HG03066 (cell line): ENCODE data around the gene ZDHHC14.
A peak's percentile ranks its signal among the peaks of the same experiment; 100 is the strongest.
"Not testable (repeated sequence)": the region's sequence is repeated elsewhere in the genome, so short reads cannot be mapped to it uniquely, and the experiment has no call there.

Source experiments
- ATAC-seq: cut with Tn5 transposase; IDR thresholded peaks from one replicate; pipeline ENCODE4 v1.9.1; 2021; ENCODE audit warnings: low read depth; ENCODE audit not compliant: unreplicated experiment

The ZDHHC14 gene

GRCh38 chr6:157379656-157380457, 1.1 kb upstream of the ZDHHC14 start:
- ATAC-seq: peak; percentile 72

DNA sequence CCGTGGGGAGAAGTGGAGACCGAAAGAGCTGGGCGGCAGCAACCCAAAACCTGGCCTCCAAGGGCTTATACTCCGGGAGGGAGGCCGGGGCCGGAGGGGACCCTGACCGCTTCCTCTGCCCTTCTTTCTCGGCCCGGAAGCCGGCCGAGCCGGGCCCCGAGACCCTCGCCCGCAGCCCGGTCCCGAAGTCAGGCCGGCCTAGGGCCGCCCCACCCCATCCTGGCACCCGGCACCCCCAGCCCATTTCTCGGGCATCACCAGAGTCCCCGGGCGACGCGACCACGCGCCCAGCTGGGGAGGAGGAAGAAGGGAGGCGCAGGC, 572 bp upstream of the ZDHHC14 start:
- ATAC-seq: peak; percentile 6

GRCh38 chr6:157381631-157382621, 936 bp downstream of the ZDHHC14 start:
- ATAC-seq: peak; percentile 21

DNA sequence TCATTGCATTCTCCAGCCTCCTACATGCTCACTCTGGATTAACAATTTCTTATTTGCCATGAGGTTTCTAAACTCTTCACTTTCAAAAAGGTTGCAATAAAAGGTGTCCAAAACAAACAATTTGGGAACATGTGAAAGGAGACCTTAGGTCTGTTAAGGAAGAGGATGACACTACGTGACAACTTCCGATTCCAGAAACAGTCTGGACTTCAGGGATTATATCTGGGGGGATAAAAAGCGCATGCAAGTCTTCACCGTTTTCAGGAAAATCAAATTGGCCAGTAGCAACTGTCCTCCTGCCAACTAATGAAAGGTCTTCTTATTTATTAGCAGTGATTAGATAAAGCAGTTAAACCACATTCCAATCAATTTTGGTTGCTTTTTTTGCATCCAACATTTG, 1.8 kb downstream of the ZDHHC14 start:
- no peak for ATAC-seq

DNA sequence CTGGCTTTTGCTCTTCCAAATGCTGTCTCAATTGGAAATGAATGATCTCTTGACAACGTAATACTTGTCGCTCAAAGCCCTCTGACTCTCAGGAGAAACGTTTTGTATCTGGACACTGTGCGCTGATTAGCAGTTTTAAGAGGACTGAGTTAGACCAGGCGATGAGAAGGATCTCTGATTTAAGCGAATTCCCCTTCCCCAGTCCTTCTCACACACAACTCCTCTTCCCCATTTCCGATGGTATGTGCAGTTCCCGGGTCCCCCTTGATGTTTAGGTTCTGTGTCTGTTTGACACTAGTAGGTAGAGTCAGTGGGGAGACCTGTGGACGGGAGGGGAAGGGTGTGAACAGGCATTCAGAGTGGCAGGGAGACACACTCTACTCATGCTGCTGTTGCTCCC, 2.5 kb downstream of the ZDHHC14 start:
- ATAC-seq: no peak

DNA sequence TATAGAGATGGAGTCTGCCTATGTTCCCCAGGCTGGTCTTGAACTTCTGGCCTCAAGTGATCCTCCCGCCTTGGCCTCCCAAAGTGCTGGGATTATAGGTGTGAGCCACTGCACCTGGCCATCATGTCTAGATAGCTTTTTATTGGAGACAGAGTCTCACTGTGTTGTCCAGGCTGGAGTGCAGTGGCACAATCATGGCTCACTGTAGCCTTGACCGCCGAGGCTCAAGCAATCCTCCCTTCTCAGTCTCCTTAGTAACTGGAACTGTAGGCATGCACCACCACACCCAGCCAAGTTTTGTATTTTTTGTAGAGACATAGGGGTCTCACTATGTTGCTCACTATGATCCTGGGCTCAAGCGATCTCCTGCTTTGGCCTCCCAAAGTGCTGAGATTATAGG, 4.0 kb downstream of the ZDHHC14 start:
- ATAC-seq: not testable (repeated sequence)

- ATAC-seq: no peak
Measured at GRCh38 chr6:157385482-157385881, 4.5 kb downstream of the ZDHHC14 start.

DNA sequence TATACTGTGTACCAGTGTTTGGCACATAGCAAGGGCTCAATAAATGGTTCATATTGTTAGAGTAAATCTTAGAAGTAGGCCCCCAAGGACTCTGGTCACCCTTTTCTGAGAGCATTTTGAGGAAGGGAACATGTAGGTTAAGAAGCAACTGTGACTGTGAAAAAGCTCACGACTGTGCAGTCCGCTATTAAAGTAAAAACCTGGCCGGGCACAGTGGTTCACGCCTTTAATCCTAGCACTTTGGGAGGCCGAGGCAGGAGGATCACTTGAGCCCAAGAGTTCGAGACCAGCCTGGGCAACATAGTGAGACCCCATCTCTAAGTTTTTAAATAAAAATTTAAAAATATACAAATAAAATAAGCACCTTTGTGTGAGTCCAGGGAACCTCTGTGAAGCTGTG, 5.0 kb downstream of the ZDHHC14 start:
- no peak for ATAC-seq

DNA sequence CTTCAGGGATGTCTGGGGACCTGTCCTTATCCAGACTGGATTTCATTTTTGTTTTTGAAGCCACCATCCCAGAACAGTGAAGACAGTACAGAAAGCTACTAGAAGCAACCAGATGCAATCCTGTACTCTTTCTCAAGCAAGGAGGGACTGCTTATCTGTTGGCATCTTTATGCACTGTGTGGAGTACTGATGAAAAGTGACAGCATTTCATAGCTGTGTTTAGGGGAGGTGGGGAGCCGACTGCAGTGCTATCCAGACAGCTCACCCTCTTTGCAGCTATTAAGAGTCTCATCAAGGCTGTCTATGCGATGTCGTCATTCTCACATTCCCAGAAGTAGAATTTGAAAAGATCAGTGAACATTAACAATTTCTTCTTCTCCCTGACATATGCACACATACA, 5.5 kb downstream of the ZDHHC14 start:
- ATAC-seq: no peak

DNA sequence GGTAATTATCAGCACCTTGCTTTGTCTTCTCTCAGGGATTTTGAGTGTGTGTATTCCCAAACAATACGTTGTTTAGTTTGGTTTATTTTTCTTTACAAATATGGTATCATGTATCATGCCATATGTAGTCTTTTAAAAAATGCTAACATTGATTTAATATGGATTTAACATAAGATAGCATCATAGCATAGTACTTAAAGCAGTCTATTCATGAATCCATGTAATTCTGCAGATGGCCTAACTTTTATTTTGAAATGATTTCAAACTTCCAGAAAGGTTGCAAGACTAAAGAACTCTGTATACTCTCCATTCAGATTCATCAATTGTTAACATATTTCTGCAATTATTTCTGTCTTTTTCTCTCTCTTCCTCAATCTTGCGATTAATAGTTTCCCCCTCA, 7.9 kb downstream of the ZDHHC14 start:
- ATAC-seq: no peak

- no peak for ATAC-seq
Measured at GRCh38 chr6:157390273-157391060, 9.5 kb downstream of the ZDHHC14 start.

DNA sequence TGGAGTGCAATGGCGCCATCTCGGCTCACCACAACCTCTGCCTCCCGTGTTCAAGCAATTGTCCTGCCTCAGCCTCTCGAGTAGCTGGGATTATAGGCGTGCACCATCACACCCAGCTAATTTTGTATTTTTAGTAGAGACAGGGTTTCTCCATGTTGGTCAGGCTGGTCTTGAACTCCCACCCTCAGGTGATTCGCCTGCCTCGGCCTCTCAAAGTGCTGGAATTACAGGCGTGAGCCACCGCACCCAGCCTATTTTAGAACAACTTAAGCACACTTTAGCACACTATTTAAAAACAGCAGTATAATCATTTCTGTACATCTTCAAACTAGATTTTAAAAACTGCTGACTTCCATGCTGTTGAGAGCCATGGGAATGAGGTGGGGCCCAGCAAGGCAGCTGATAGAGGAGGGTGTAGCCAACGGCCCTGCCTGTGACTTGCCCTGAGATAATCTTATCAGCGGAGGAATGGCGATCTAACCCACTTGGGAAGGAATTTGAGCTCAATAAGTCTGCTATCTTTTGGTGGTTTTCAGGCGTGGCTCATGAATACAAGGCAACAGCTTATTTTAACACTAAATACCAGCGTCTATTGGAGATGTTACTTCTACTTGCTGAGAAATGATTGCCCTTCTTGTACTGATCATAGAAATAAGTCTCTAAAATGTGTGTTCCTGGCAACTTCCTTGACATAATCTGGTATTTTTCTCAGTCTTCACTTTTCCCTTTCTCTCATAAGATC, 12.1 kb downstream of the ZDHHC14 start:
- ATAC-seq: no peak

DNA sequence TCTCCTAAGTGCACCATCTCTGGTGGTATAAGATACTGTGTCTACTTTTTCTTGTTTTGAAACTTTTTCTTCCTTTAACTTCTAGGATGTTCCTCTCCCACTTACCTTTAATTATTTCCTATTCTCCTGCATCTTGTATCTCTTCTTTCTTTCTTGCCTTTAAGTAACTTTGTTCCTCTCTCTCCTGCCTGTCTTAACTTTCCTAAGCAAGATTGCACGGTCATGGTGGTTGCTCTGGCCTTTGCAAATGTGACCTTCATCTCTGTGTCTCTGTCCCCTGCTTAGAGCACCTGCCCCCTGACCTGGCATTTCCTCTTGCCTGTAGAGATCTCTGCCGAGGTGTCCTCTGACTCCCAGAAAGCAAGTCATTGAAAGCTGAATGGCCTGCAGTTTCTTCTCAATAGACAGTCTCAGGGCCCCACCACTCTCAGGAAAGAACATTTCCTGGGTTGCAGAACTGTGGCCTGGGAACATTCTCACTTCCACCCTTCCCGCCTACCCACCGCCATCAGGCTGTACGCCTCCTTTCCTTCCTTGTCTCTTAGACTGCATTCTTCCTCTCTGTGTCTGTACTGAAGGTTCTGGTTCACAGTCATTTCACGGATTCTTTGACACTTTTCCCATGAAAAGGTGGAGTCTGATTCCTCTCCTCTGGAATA, 12.8 kb downstream of the ZDHHC14 start:
- no peak for ATAC-seq

DNA sequence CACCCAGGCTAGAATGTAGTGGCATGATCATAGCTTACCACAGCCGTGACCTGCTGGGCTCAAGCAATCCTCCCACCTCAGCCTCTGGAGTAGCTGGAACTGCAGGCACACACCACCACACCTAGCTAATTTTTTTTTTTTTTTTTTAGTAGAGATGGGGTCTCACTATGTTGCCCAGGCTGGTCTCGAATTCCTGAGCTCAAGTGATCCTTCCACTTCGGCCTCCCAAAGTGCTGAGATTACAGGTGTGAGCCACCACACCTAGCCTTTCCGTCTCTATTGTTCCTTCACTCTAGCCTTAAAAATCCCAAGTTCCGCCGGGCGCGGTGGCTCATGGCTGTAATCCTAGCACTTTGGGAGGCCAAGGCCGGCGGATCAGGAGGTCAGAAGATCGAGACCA, 14.2 kb downstream of the ZDHHC14 start:
- ATAC-seq: not testable (repeated sequence)

DNA sequence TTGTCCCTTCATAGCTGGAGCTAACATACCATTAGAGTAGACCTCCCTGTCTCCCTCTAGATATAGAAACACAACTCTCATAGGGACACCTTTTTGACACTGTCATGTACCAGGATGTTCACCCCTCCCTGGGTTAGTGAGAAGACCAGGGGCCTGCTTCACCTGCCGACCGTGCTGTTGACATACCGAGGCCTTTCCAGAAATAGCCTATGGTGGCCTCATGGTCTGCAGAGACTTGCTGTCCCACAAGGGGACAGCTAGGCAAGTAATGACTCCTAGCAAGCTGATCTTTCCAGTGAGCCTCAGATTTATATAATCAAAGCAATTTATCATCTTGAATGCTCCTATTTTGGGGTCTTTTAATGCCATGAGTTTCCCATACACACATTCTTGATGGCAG, 15.0 kb downstream of the ZDHHC14 start:
- no peak for ATAC-seq

DNA sequence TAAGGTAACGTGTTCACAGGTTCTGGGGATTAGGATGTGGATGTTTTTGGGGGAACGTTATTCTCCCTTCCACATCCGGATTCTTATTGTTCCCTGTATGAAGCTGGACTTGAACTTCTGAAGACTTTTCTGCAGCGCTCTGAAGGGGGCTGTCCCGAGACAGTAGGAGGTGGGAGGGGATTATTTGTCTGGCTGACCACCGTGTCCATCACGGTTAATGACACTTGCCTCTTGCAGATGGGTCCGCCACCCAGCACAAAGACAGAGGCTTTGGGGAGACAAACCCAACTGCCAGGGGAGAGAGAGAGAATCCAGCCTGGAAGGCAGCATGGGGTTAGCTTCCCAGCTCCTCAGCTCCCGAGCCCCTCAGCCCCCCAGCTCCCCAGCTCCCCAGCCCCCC, 16.7 kb downstream of the ZDHHC14 start:
- no peak for ATAC-seq

DNA sequence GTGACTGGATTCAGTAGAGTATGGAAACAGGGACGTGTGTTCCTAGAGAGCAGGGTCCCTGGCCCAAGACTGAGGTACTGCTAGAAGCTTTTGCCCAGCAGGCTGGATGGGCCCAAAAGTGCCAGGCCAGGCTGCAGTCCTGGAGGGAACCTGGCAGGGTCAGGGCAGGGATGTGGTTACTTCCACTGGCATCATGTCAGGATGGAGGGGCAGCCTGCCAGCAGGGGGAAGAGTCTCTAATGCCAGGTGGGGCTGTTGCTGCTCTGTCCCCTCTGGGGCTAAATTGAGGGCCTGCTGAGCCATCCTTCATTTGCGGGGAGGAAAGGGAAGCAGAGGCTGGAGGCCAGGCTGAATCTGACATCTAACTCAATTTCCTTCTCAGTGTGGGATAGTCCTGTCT, 17.2 kb downstream of the ZDHHC14 start:
- ATAC-seq: no peak

- no peak for ATAC-seq
Measured at GRCh38 chr6:157400676-157401075, 19.7 kb downstream of the ZDHHC14 start.

GRCh38 chr6:157401734-157402338, 20.8 kb downstream of the ZDHHC14 start:
- no peak for ATAC-seq
